ENCODE measurements around the gene B3GALT6.

Gene B3GALT6

GRCh38 chr1:1216770-1217620, 15.0 kb upstream of the B3GALT6 start:
- DNase-seq = no peak

GRCh38 chr1:1217621-1218523, 14.2 kb upstream of the B3GALT6 start:
- DNase-seq = no peak

- no peak for DNase-seq
Measured at GRCh38 chr1:1218524-1219200, 13.4 kb upstream of the B3GALT6 start.

GRCh38 chr1:1219341-1219740, 12.7 kb upstream of the B3GALT6 start:
- no peak for DNase-seq

GRCh38 chr1:1220197-1220596, 11.8 kb upstream of the B3GALT6 start:
- DNase-seq = no peak

- DNase-seq = no peak
Measured at GRCh38 chr1:1221887-1222574, 10.0 kb upstream of the B3GALT6 start.

GRCh38 chr1:1222575-1223225, 9.3 kb upstream of the B3GALT6 start:
- no peak for DNase-seq

GRCh38 chr1:1223321-1223720, 8.7 kb upstream of the B3GALT6 start:
- no peak for DNase-seq

- no peak for DNase-seq
Measured at GRCh38 chr1:1223891-1224290, 8.1 kb upstream of the B3GALT6 start.

GRCh38 chr1:1225238-1225845, 6.7 kb upstream of the B3GALT6 start:
- no peak for DNase-seq

GRCh38 chr1:1225913-1226312, 6.1 kb upstream of the B3GALT6 start:
- DNase-seq = no peak

GRCh38 chr1:1226566-1227362, 5.3 kb upstream of the B3GALT6 start:
- DNase-seq = no peak

- no peak for DNase-seq
Measured at GRCh38 chr1:1227386-1227785, 4.7 kb upstream of the B3GALT6 start.

GRCh38 chr1:1228187-1228586, 3.9 kb upstream of the B3GALT6 start:
- no peak for DNase-seq

- DNase-seq = no peak
Measured at GRCh38 chr1:1228596-1229321, 3.3 kb upstream of the B3GALT6 start.

GRCh38 chr1:1229770-1230169, 2.3 kb upstream of the B3GALT6 start:
- no peak for DNase-seq

GRCh38 chr1:1230656-1231399, 1.2 kb upstream of the B3GALT6 start:
- no peak for DNase-seq

GRCh38 chr1:1231400-1232207, 433 bp upstream of the B3GALT6 start, which contains the start of gene SDF4:
Gene SDF4, minus strand, starts transcription at chr1:1232001. Its CDS starts 3,229 bp downstream, at chr1:1228772.
- DNase-seq = peak; percentile 70
